Measurements from ENCODE around the gene CETP.
"Not testable (repeated sequence)": the region's sequence is repeated elsewhere in the genome, so short reads cannot be mapped to it uniquely, and the experiment has no call there.

Gene CETP

GRCh38 chr16:56997931-56998330 lies 36.2 kb downstream of the CETP start:
- no peaks in the 10 kb centered on the region for H3K27me3 ChIP-seq (ENCODE audit: control insufficient read depth, insufficient read depth, low read length, poor library complexity, severe bottlenecking)
- 91 to 92% methylated on average over 3 of the region's 3 CpGs for WGBS, 2 experiments

DNA sequence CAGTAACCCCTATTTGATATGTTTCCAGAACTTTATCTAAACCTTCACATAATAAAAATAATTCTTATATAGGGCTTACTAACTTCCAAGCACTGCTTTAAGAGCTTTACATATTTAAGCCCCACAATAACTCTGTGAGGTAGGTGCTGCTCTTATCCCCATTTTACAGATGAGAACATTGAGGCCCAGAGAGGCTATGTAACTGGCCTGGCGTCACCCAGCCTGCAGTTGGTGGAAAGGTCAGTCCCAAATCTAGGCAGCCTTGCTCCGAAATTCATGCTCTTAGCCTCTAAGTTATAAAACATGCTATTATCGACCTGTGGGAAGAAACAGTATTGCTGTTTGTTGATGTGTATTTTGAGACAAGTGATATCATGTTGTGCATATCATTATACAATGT lies 36.6 kb downstream of the CETP start:
- no peaks in the 10 kb centered on the region for H3K9me3 ChIP-seq (ENCODE audit: control insufficient read depth, low read length)
- H3K27me3 ChIP-seq (ENCODE audit: control insufficient read depth, insufficient read depth, low read length, poor library complexity, severe bottlenecking), result no peaks in the 10 kb centered on the region
- H3K4me3 ChIP-seq (ENCODE audit: insufficient read depth, low read depth, low read length), result no peak overlapping the region
- H3K4me1 ChIP-seq (ENCODE audit: control insufficient read depth, insufficient read depth, low read length), result no peaks in the 10 kb centered on the region
- H3K27ac ChIP-seq (ENCODE audit: insufficient read depth, low read depth, low read length, poor library complexity, severe bottlenecking), result no peak overlapping the region
- no peaks in the 10 kb centered on the region for H3K36me3 ChIP-seq (ENCODE audit: control insufficient read depth, insufficient read depth, low read length)
- WGBS, 2 experiments, result 95 to 100% methylated on average over 3 of the region's 3 CpGs

More at GRCh38 chr16:56997931-56998330, 36.2 kb downstream of the CETP start:
- Histone ChIP-seq H3K4me1 (ENCODE audit: control insufficient read depth, insufficient read depth, low read length) (no peaks in the 10 kb centered on the region), H3K36me3 (ENCODE audit: control insufficient read depth, insufficient read depth, low read length) (no peaks in the 10 kb centered on the region), H3K27ac (ENCODE audit: insufficient read depth, low read depth, low read length, poor library complexity, severe bottlenecking) (no peak overlapping the region), H3K4me3 (ENCODE audit: insufficient read depth, low read depth, low read length) (no peak overlapping the region), H3K9me3 (ENCODE audit: control insufficient read depth, low read length) (no peaks in the 10 kb centered on the region)

GRCh38 chr16:56998861-56999260 lies 37.1 kb downstream of the CETP start:
- Histone ChIP-seq H3K36me3 (ENCODE audit: control insufficient read depth, insufficient read depth, low read length) (no peaks in the 10 kb centered on the region), H3K27me3 (ENCODE audit: control insufficient read depth, insufficient read depth, low read length, poor library complexity, severe bottlenecking) (no peaks in the 10 kb centered on the region), H3K9me3 (ENCODE audit: control insufficient read depth, low read length) (no peaks in the 10 kb centered on the region), H3K4me3 (ENCODE audit: insufficient read depth, low read depth, low read length) (no peak overlapping the region), H3K4me1 (ENCODE audit: control insufficient read depth, insufficient read depth, low read length) (no peaks in the 10 kb centered on the region), H3K27ac (ENCODE audit: insufficient read depth, low read depth, low read length, poor library complexity, severe bottlenecking) (no peak overlapping the region)
- 88 to 89% methylated on average over 6 of the region's 6 CpGs for WGBS, 2 experiments

- H3K27me3 ChIP-seq (ENCODE audit: control insufficient read depth, insufficient read depth, low read length, poor library complexity, severe bottlenecking), result no peaks in the 10 kb centered on the region
- no peak overlapping the region for H3K4me3 ChIP-seq (ENCODE audit: insufficient read depth, low read depth, low read length)
- no peaks in the 10 kb centered on the region for H3K9me3 ChIP-seq (ENCODE audit: control insufficient read depth, low read length)
- WGBS, 2 experiments, result 90 to 92% methylated on average over 11 of the region's 11 CpGs
- H3K27ac ChIP-seq (ENCODE audit: insufficient read depth, low read depth, low read length, poor library complexity, severe bottlenecking), result no peak overlapping the region
- no peaks in the 10 kb centered on the region for H3K4me1 ChIP-seq (ENCODE audit: control insufficient read depth, insufficient read depth, low read length)
- H3K36me3 ChIP-seq (ENCODE audit: control insufficient read depth, insufficient read depth, low read length), result no peaks in the 10 kb centered on the region
These were observed 37.9 kb downstream of the CETP start for GRCh38 chr16:56999409-57000270.

DNA sequence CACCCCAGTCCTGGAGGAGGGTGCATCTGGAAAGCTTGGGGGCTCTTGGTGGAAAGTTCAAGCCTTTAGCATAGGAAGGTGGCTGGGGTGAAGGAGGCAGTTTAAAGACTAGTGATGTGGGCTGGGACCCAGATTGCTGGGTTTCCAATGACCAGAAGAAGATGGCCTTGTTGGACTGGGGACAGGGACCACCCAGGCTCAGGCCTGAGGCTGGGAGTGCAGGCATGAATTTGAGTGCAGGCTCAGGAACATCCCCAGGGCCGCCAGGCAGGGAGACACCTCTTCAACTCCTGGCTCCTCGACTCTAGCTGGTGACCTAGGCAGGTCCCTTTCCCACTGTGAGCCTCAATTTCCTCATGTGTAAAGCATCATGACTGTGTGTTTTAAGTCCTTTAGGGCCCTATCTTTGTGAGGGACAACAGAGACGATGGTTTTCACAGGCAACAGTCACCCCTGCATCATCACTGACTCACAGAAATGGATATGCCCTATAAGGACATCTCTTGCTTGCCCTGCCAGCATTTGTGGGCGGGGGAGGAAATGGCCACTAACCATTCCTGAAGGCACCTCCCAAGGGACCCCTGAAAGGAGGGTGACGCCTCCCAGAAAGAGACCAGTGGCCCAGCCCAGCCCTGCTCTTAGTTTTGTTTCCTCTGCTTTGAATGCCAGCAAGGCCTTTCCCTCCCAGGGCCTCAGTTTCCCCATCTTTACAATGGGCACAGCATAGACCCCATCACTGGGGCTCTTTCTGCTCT lies 38.7 kb downstream of the CETP start:
- Histone ChIP-seq H3K4me3 (ENCODE audit: insufficient read depth, low read depth, low read length) (no peak overlapping the region), H3K4me1 (ENCODE audit: control insufficient read depth, insufficient read depth, low read length) (no peaks in the 10 kb centered on the region), H3K36me3 (ENCODE audit: control insufficient read depth, insufficient read depth, low read length) (no peaks in the 10 kb centered on the region), H3K27me3 (ENCODE audit: control insufficient read depth, insufficient read depth, low read length, poor library complexity, severe bottlenecking) (no peaks in the 10 kb centered on the region), H3K9me3 (ENCODE audit: control insufficient read depth, low read length) (no peaks in the 10 kb centered on the region), H3K27ac (ENCODE audit: insufficient read depth, low read depth, low read length, poor library complexity, severe bottlenecking) (no peak overlapping the region)
- WGBS, 2 experiments, result 87 to 90% methylated on average over 5 of the region's 5 CpGs

DNA sequence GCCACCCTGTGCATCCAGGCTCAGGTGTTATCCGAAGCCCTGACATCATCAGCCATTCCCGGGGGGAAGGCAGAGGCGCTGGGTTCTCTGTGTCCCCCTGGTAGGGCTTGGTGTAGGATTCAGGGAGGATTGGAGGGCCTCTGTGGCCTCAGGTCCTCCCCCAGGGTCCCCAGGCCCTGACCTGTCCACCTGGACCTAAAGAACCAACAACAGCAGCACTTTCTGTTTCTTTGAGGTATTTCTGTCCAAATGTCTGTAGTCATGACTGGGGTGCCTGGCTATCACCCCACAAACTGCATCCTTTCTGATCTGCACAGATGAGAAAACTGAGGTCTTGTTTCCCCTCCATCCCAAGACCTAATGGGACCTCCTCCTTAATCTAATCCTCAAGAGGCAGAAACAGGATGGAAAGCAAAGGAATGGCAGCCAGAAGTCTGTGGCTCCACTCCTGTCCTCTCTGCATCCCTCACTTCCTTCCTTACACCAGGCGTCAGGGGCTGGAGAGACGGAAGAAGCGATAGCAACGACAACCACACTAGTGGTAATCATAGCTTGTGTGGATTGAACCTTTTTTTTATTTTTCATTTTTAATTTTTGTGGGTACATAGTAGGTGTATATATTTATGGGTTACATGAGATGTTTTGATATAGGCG lies 39.4 kb downstream of the CETP start:
- Histone ChIP-seq H3K27ac (ENCODE audit: insufficient read depth, low read depth, low read length, poor library complexity, severe bottlenecking) (no peak overlapping the region), H3K36me3 (ENCODE audit: control insufficient read depth, insufficient read depth, low read length) (no peaks in the 10 kb centered on the region), H3K9me3 (ENCODE audit: control insufficient read depth, low read length) (no peaks in the 10 kb centered on the region), H3K27me3 (ENCODE audit: control insufficient read depth, insufficient read depth, low read length, poor library complexity, severe bottlenecking) (no peaks in the 10 kb centered on the region), H3K4me3 (ENCODE audit: insufficient read depth, low read depth, low read length) (no peak overlapping the region), H3K4me1 (ENCODE audit: control insufficient read depth, insufficient read depth, low read length) (no peaks in the 10 kb centered on the region)
- WGBS, 2 experiments, result 93 to 95% methylated on average over 7 to 8 of the region's 8 CpGs

- Histone ChIP-seq H3K4me3 (ENCODE audit: insufficient read depth, low read depth, low read length) (no peak overlapping the region), H3K27me3 (ENCODE audit: control insufficient read depth, insufficient read depth, low read length, poor library complexity, severe bottlenecking) (no peaks in the 10 kb centered on the region)
- 88% methylated on average over 22 of the region's 22 CpGs for WGBS, 2 experiments
These were observed 42.0 kb downstream of the CETP start for GRCh38 chr16:57003439-57004386.

GRCh38 chr16:57004387-57005250 lies 42.9 kb downstream of the CETP start:
- H3K27ac ChIP-seq (ENCODE audit: insufficient read depth, low read depth, low read length, poor library complexity, severe bottlenecking), result no peak overlapping the region
- 79 to 82% methylated on average over 15 of the region's 15 CpGs for WGBS, 2 experiments
- H3K4me3 ChIP-seq (ENCODE audit: insufficient read depth, low read depth, low read length), result no peak overlapping the region

More at GRCh38 chr16:57003439-57004386, 42.0 kb downstream of the CETP start:
- H3K4me1 ChIP-seq (ENCODE audit: control insufficient read depth, insufficient read depth, low read length), result no peaks in the 10 kb centered on the region
- no peaks in the 10 kb centered on the region for H3K9me3 ChIP-seq (ENCODE audit: control insufficient read depth, low read length)
- H3K27ac ChIP-seq (ENCODE audit: insufficient read depth, low read depth, low read length, poor library complexity, severe bottlenecking), result no peak overlapping the region
- no peaks in the 10 kb centered on the region for H3K36me3 ChIP-seq (ENCODE audit: control insufficient read depth, insufficient read depth, low read length)

DNA sequence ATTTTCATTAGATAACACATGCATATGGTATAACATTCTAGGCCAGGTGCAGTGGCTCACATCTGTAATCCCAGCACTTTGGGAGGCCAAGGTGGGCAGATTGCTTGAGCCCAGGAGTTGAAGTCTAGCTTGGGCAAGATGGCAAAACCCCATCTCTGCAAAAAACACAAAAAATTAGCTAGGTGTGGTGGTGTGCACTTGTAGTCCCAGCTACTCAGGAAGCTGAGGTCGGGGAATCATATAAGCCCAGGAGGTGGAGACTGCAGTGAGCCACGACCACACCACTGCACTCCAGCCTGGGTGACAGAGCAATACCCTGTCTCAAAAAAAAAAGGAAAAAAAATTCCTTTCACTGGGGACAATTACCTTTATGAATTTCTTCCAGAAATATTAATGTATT lies 43.8 kb downstream of the CETP start:
- WGBS, 2 experiments, result 90 to 97% methylated on average over 2 of the region's 2 CpGs
- not testable (repeated sequence) for H3K9me3 ChIP-seq (ENCODE audit: control insufficient read depth, low read length); H3K4me1 ChIP-seq (ENCODE audit: control insufficient read depth, insufficient read depth, low read length); H3K36me3 ChIP-seq (ENCODE audit: control insufficient read depth, insufficient read depth, low read length); H3K27me3 ChIP-seq (ENCODE audit: control insufficient read depth, insufficient read depth, low read length, poor library complexity, severe bottlenecking); H3K27ac ChIP-seq (ENCODE audit: insufficient read depth, low read depth, low read length, poor library complexity, severe bottlenecking); H3K4me3 ChIP-seq (ENCODE audit: insufficient read depth, low read depth, low read length)

More at GRCh38 chr16:57004387-57005250, 42.9 kb downstream of the CETP start:
- Histone ChIP-seq H3K9me3 (ENCODE audit: control insufficient read depth, low read length) (no peaks in the 10 kb centered on the region), H3K27me3 (ENCODE audit: control insufficient read depth, insufficient read depth, low read length, poor library complexity, severe bottlenecking) (no peaks in the 10 kb centered on the region), H3K36me3 (ENCODE audit: control insufficient read depth, insufficient read depth, low read length) (no peaks in the 10 kb centered on the region), H3K4me1 (ENCODE audit: control insufficient read depth, insufficient read depth, low read length) (no peaks in the 10 kb centered on the region)
